Measurements from ENCODE around the gene TMCC3.

- TF ChIP-seq CTCF (IDR thresholded peaks at IDR 0.05), result no peak
- no peak for TF ChIP-seq POLR2A (IDR thresholded peaks at IDR 0.05)
- no peak for TF ChIP-seq EP300 (IDR thresholded peaks at IDR 0.05)
These were observed 21.6 kb upstream of the TMCC3 start for GRCh38 chr12:94671917-94672316.

All from tibial nerve (tissue), 4 donors.